Stimulated activated CD8-positive, alpha-beta memory T cell treated with anti-CD3 and anti-CD28 coated beads, Interleukin-4, amount 100 ng/mL, for 4 hours (primary cell): ENCODE data around the gene PIN1.

ENCODE experiments used
- DNase-seq, 2 donors: peaks; one replicate each; pipeline ENCODE4 v3.0.0-alpha.2; 2020; ENCODE audit warnings: low read depth in 2 of 2, low spot score in 1 of 2

The PIN1 gene

DNA sequence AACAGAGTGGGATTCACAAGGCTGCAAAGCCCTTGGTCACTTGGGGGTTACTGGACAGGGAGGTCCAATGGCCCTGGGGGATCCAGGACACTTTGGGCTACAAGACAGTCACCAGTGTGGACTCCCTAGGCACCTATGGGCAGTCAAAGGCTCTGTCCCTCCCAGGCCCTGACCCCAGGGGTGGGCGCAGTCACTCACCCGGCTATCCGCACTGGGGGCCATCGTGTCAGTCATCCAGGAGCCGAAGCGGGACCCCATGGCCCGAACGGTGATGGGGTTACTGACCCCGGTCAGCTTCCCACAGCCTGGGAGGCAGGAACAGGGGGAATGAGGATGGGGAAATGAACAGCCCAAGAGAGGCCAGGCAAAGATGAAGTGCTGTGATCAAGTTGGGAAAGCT is 21.5 kb downstream of the PIN1 start:
- no peak for DNase-seq

- DNase-seq, result no peak
Observed at GRCh38 chr19:9857076-9857721, 22.1 kb downstream of the PIN1 start.

- DNase-seq, result no peak
Observed at GRCh38 chr19:9857920-9858746, 23.0 kb downstream of the PIN1 start.

- DNase-seq, result no peak
Observed at GRCh38 chr19:9858766-9859165, 23.6 kb downstream of the PIN1 start.

DNA sequence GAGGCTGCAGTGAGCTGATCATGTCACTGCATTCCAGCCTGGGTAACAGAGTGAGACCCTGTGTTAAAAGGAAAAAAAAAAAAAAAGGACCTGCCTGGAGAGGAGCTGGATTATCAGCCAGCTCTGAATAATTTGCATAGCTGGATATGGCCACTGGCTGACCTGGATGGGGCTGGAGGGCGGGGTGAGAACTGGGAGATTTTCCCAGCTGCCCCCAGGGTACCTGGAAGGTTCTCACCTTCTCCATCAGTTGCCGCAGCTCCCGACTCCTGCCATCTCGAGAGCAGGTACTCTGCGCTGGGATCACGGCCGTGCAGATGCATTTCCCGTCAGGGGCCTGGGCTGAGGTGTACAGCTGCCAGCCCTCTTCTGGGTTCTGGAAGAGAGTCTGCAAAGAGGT is 25.3 kb downstream of the PIN1 start:
- DNase-seq, result no peak

GRCh38 chr19:9861503-9861902 is 26.4 kb downstream of the PIN1 start:
- DNase-seq, result no peak

DNA sequence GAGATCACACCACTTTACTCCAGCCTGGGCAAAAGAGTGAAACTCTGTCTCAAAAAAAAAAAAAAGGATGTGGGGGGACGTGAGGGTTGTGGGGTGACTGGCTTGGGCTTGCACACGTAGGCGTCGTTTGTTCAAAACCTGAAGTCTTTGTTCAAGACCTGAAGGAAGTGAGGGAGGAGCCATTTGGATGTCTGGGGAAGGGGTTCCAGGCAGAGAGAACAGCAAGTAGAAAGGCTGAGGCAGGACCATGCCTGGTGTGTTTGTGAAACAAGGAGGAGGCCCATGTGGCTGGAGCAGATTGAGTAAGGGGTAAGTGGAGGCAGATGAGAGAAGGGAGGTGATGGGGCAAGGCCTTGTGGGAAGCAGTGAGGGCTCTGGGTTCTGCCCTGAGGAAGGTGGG is 27.8 kb downstream of the PIN1 start:
- no peak for DNase-seq

DNA sequence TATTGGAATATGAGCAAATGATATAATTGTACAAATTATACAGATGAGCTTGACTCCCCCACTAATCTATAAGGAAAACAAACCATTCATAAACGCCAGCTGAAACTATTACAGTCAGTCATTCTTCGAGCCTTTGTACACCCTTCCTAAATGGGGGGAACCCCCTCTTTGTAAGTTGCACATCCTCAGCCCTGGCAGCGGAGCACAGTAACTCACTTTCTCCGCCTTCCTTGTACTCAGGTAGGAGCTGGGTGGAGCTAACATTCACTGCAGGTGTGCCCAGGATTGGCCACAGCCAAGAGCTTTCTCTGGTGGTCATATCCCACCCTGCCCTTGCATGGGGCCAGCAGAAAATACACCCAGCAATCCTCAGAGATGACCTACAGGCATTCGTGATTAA is 28.6 kb downstream of the PIN1 start:
- no peak for DNase-seq

- no peak for DNase-seq
Observed at GRCh38 chr19:9865732-9866501, 30.8 kb downstream of the PIN1 start.

GRCh38 chr19:9868983-9869617 is 34.0 kb downstream of the PIN1 start:
- DNase-seq, result no peak

GRCh38 chr19:9871626-9872338 is 36.7 kb downstream of the PIN1 start:
- no peak for DNase-seq

DNA sequence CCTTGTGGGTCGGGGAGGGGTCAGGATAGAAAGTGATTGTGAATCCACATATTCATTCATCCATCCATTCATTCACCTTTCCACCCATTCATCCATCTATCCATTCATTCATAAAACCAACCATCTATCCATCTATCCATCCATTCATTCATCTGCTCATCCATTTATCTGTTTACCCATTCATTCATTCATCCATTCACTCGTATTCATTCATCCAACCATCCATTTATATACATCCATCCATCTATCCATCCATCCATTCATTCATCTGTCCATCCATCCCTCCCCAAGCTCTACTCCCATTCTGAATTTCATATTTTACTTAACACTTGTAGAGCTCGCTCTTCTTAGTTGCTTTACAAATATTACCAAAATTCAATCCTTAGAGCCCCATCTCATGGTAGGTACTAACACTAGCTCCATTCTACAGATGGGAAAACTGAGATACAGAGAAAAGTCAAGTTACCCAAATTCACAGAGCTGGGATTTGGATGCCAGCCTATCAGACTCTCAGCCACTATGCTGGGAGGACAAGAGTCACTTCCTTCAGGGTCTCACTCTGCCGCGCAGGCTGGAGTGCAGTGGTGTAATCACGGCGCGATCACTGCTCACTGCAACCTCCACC is 37.6 kb downstream of the PIN1 start:
- no peak for DNase-seq

DNA sequence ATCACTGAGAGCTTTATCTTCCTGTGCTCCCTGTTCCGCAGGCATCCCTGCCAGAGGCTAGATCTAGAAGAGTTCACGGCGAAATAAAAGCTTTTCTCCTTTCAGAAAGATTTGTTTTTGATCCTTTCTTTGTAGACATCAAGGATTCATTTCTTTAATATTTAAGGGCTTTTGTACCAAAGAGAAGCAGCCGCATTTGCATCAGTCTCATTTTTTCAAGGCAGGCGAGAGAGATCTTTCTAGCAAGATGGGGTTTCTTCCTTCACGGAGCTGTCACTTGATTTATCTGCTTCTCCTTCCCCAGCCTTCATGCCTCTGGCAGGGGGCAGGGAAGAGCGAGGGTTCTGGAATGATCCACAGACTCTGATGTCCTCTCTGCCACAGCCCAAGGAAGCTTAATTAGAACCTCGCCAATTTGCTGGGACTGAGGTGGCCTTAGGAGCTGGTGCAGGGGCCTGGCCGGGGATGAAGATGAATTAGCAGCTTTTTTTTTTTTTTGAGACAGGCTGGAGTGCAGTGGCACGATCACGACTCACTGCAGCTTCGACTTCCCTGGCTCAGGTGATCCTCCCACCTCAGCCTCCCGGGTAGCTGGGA is 40.0 kb downstream of the PIN1 start:
- no peak for DNase-seq

DNA sequence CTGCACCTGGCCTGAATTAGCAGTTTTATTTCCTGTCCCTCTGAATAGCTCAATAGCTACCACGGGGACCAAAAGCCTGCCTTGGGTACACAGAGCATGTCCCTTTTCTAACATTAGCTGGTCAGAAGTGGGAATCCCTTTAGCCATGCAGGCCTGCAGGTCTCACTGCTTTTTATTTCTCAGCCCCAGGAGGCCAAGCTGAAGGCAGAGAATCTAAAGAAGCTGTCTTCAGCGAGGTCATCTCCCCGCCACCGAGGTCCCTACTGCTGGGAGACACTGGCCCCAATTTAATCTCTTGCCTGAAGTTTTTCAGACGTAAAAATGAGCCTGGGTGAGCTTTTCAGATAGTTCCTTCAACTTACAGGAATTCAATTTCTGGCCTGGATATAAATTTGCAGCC is 40.7 kb downstream of the PIN1 start:
- no peak for DNase-seq

- no peak for DNase-seq
Observed at GRCh38 chr19:9877780-9878510, 42.8 kb downstream of the PIN1 start.

DNA sequence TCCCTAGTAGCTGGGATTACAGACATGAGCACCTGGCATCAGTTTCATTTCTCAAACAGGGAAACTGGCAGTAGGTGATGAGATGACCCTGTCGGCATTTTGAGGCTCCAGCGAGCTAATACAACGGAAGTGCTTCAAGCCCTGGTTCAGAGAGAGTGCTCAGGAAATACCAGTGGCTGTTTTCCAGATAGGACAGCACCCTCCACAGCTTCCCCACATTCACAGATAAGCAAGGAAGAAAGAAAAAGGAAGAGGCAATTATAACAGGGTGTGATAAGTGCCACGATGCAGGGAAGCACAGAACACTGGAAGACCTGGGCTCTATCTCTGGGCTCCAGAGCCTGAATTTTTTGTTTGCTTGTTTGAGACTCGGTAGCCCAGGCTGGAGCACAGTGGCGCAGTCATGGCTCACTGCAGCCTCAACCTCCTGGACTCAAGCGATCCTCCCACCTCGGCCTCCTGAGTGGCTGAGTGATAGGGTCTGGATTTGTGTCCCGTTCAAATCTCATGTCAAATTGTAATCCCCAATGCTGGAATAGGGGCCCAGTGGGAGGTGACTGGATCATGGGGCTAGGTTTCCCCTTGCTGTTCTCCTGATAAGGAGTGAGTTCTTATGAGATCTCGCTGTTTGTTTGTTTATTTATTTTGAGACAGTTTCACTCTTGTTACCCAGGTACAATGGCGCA is 43.5 kb downstream of the PIN1 start:
- no peak for DNase-seq

GRCh38 chr19:9881720-9882119 is 46.6 kb downstream of the PIN1 start:
- no peak for DNase-seq

GRCh38 chr19:9883231-9883758 is 48.2 kb downstream of the PIN1 start:
- DNase-seq, result no peak

GRCh38 chr19:9883764-9884163 is 48.6 kb downstream of the PIN1 start:
- DNase-seq, result no peak
